Upper lobe of left lung (tissue), 4 donors: ENCODE results near the gene BEND4.

Experiments
- CTCF ChIP-seq, 6 experiments: fragments of 450-650 bp in 4 of 6; fragments of 200-600 bp in 2 of 6; sonication (generic) in 2 of 6; IDR thresholded peaks; one replicate each; pipeline ENCODE4 v1.5.1; 2016 to 2019; ENCODE audit warnings: antibody characterized with exemption in 6 of 6
- EP300 ChIP-seq, 4 donors: sonication (generic); formaldehyde crosslinking; IDR thresholded peaks; one replicate each; pipeline ENCODE4 v1.5.1; 2017; ENCODE audit warnings: antibody characterized with exemption in 4 of 4, control low read depth in 2 of 4
- POLR2A ChIP-seq, 4 donors: fragments of 450-650 bp; IDR thresholded peaks; one replicate each; pipeline ENCODE4 v1.5.1; 2016 to 2017; ENCODE audit warnings: antibody characterized with exemption in 4 of 4, mild to moderate bottlenecking in 2 of 4
- POLR2AphosphoS5 ChIP-seq, 2 donors: sonication (generic); formaldehyde crosslinking; IDR thresholded peaks; one replicate each; pipeline ENCODE4 v1.5.1; 2017; ENCODE audit warnings: antibody characterized with exemption in 2 of 2

- no peak for TF ChIP-seq POLR2AphosphoS5 (IDR thresholded peaks at IDR 0.05)
- TF ChIP-seq CTCF (IDR thresholded peaks at IDR 0.05), result no peak
- no peak for TF ChIP-seq POLR2A (IDR thresholded peaks at IDR 0.05)
- no peak for TF ChIP-seq EP300 (IDR thresholded peaks at IDR 0.05)
Observed at GRCh38 chr4:42067264-42067663, 85.2 kb downstream of the BEND4 start.
